Breast epithelium (tissue), 3 donors: ENCODE results near the gene PCDHA10. TPM values are rescaled to one million over a fixed set of nuclear protein-coding genes. Genes with fewer than 3 reads are reported as not detected.

Experiments
- total RNA-seq, 3 donors: library from RNA; depleted of rRNA; stranded (reverse); fragments of >200 nt; gene quantifications; one replicate each; pipeline ENCODE4 v1.1.0, GENCODE V29; 2016

PCDHA10 gene
- total RNA-seq, 3 donors from 2014 or later, result 0.64 to 6.4 (median 4.9) TPM

Other genes starting within 250 kb of the PCDHA10 start
- gene CD14, start 222.7 kb upstream of the PCDHA10 start, total RNA-seq, result 100 to 1,000 TPM in 1 of 3 donors, 10 to 100 TPM in 2; 46.9 to 119 (median 65.7) TPM
- 10 to 100 TPM; 23.0 to 45.4 (median 34.1) TPM for gene TMCO6, start 216.4 kb upstream of the PCDHA10 start, total RNA-seq
- gene NDUFA2, start 208.3 kb upstream of the PCDHA10 start, total RNA-seq, result 10 to 100 TPM; 60.0 to 68.2 (median 67.8) TPM
- gene IK, start 208.1 kb upstream of the PCDHA10 start, total RNA-seq, result 100 to 1,000 TPM; 113 to 146 (median 138) TPM
- 10 to 100 TPM; 20.0 to 25.6 (median 25.3) TPM for gene WDR55, start 191.0 kb upstream of the PCDHA10 start, total RNA-seq
- 1 to 10 TPM in 2 of 3 donors, under 1 TPM in 1; 0.88 to 2.6 (median 1.4) TPM for gene DND1, start 182.3 kb upstream of the PCDHA10 start, total RNA-seq
- 10 to 100 TPM; 43.2 to 53.7 (median 53.1) TPM for gene HARS1, start 164.5 kb upstream of the PCDHA10 start, total RNA-seq
- gene HARS2, start 164.4 kb upstream of the PCDHA10 start, total RNA-seq, result 10 to 100 TPM; 21.1 to 39.4 (median 32.4) TPM
- 10 to 100 TPM; 45.2 to 55.0 (median 52.2) TPM for gene ZMAT2, start 155.4 kb upstream of the PCDHA10 start, total RNA-seq
- not detected for gene PCDHA1, start 69.8 kb upstream of the PCDHA10 start, total RNA-seq
- gene PCDHA2, start 61.0 kb upstream of the PCDHA10 start, total RNA-seq, result under 1 TPM in 2 of 3 donors, not detected in 1; 0.33 to 0.59 TPM
- gene PCDHA3, start 54.8 kb upstream of the PCDHA10 start, total RNA-seq, result 1 to 10 TPM in 1 of 3 donors, under 1 TPM in 2; 0.96 to 2.8 (median 0.98) TPM
- gene PCDHA4, start 48.8 kb upstream of the PCDHA10 start, total RNA-seq, result 1 to 10 TPM in 2 of 3 donors, under 1 TPM in 1; 0.64 to 5.4 (median 2.6) TPM
- 1 to 10 TPM in 1 of 3 donors, under 1 TPM in 2; 0.16 to 1.2 (median 0.66) TPM for gene PCDHA5, start 34.3 kb upstream of the PCDHA10 start, total RNA-seq
- gene PCDHA6, start 27.9 kb upstream of the PCDHA10 start, total RNA-seq, result 1 to 10 TPM in 2 of 3 donors, under 1 TPM in 1; 0.96 to 4.2 (median 2.6) TPM
- gene PCDHA7, start 21.6 kb upstream of the PCDHA10 start, total RNA-seq, result 1 to 10 TPM; 1.3 TPM
- gene PCDHA8, start 14.7 kb upstream of the PCDHA10 start, total RNA-seq, result under 1 TPM; 0.32 to 0.98 (median 0.88) TPM
- 1 to 10 TPM in 1 of 3 donors, under 1 TPM in 2; 0.16 to 1.5 (median 0.66) TPM for gene PCDHA9, start 7.5 kb upstream of the PCDHA10 start, total RNA-seq
- 1 to 10 TPM in 2 of 3 donors, under 1 TPM in 1; 0.48 to 4.3 (median 3.4) TPM for gene PCDHA11, start 13.1 kb downstream of the PCDHA10 start, total RNA-seq
- gene PCDHA12, start 19.4 kb downstream of the PCDHA10 start, total RNA-seq, result 1 to 10 TPM in 2 of 3 donors, under 1 TPM in 1; 0.48 to 6.9 (median 5.0) TPM
- 1 to 10 TPM; 1.3 to 3.5 (median 1.6) TPM for gene PCDHA13, start 26.2 kb downstream of the PCDHA10 start, total RNA-seq
- gene PCDHAC1, start 70.4 kb downstream of the PCDHA10 start, total RNA-seq, result 1 to 10 TPM in 2 of 3 donors, under 1 TPM in 1; 0.80 to 2.5 (median 2.3) TPM
- gene PCDHAC2, start 110.6 kb downstream of the PCDHA10 start, total RNA-seq, result 1 to 10 TPM; 2.1 to 2.8 (median 2.6) TPM
- under 1 TPM in 2 of 3 donors, not detected in 1; under 0.01 TPM for gene PCDHB1, start 195.5 kb downstream of the PCDHA10 start, total RNA-seq
- gene PCDHB2, start 238.7 kb downstream of the PCDHA10 start, total RNA-seq, result 10 to 100 TPM in 1 of 3 donors, 1 to 10 TPM in 2; 3.8 to 10.8 (median 9.8) TPM
- gene PCDHB3, start 244.6 kb downstream of the PCDHA10 start, total RNA-seq, result 1 to 10 TPM; 3.4 to 6.2 (median 5.4) TPM